Right lobe of liver (tissue), 6 donors: Measurements from ENCODE around the gene TWNK. TPM values are rescaled to one million over a fixed set of nuclear protein-coding genes. Genes with fewer than 3 reads are reported as not detected.

Source experiments
- ATAC-seq, 4 donors: fragments of 200-7000 bp; cut with Tn5 transposase; one replicate each; pipeline ENCODE4 v1.9.1; 2020; ENCODE audit warnings: mild to moderate bottlenecking in 4 of 4, moderate library complexity in 4 of 4
- DNase-seq, 3 donors: peaks; one replicate each; pipeline ENCODE4 v3.0.0-alpha.2; 2020
- H3K27ac ChIP-seq, 3 donors: fragments of 200-600 bp; one replicate each; pipeline ENCODE4 v1.8.0; 2022
- H3K27me3 ChIP-seq, 2 donors: fragments of 200-600 bp; one replicate each; pipeline ENCODE4 v1.8.0; 2022
- H3K36me3 ChIP-seq, 4 donors: fragments of 200-600 bp; sonication (generic) in 1 of 4; one replicate each; pipeline versions ENCODE4 v1.5.1 to v1.8.0; 2017 to 2022; ENCODE audit warnings: control low read depth in 1 of 4
- H3K4me1 ChIP-seq, 4 donors: fragments of 200-600 bp; sonication (generic) in 1 of 4; one replicate each; pipeline versions ENCODE4 v1.5.1 to v1.8.0; 2017 to 2022; ENCODE audit warnings: control low read depth in 1 of 4
- H3K4me3 ChIP-seq, 3 donors: fragments of 200-600 bp; one replicate each; pipeline ENCODE4 v1.8.0; 2022
- H3K9me3 ChIP-seq, 4 donors: fragments of 200-600 bp; sonication (generic) in 1 of 4; one replicate each; pipeline versions ENCODE4 v1.5.1 to v1.8.0; 2017 to 2022; ENCODE audit warnings: control low read depth in 1 of 4
- POLR2A ChIP-seq: fragments of 450-650 bp; IDR thresholded peaks from one replicate; pipeline ENCODE4 v1.6.1; 2017; ENCODE audit warnings: antibody characterized with exemption, mild to moderate bottlenecking
- WGBS: methylation state at CpG from one replicate; pipeline ENCODE4 v1.1.6; 2018; ENCODE audit warnings: low coverage, low lambda C conversion rate; ENCODE audit not compliant: insufficient coverage; ENCODE audit errors: missing lambda C conversion rate; 5-methylcytosine and 5-hydroxymethylcytosine counted together
- intact Hi-C, 2 donors: fragments of 100-400 bp; cut with DNase I; formaldehyde crosslinking; loops; one replicate each; pipeline versions ENCODE4 v1.11.2 to v1.14.1; 2022
- microRNA counts: library from miRNA; unstranded; fragments of <30 nt; microRNA quantifications from one replicate; lab custom pipeline; 2016
- microRNA-seq, 2 donors: library from miRNA; unstranded; fragments of <30 nt; microRNA quantifications; one replicate each; pipeline ENCODE4, GENCODE V29; 2019 to 2020
- small RNA-seq, 2 experiments: library from RNA; depleted of rRNA; stranded (forward); fragments of <200 nt; gene quantifications; one replicate each; pipeline ENCODE3, GENCODE V24; 2016
- total RNA-seq, 6 experiments: library from RNA; depleted of rRNA in 2 of 6; stranded (reverse); fragments of >200 nt in 2 of 6; fragmentation: NEBNext Ultra II Directional in 3 of 6; extraction: Animal tissue kit (Norgen Biotek cat#: 25700) in 3 of 6; gene quantifications; one replicate each; pipeline versions ENCODE4 v1.1.0 to v1.2.4, GENCODE V29; 2016 to 2023
- TF ChIP-seq, protein P1 (sequence below), 4 donors: fragments of 200-600 bp in 3 of 4; fragments of 450-650 bp in 1 of 4; IDR thresholded peaks; one replicate each; pipeline versions ENCODE4 v1.5.1 to v1.8.0; 2016 to 2022; ENCODE audit warnings: antibody characterized with exemption in 4 of 4, mild to moderate bottlenecking in 2 of 4
- donor health status: DM: no; HTN: yes; CAD: no.
- donor health status: DM: no; HTN: no; CAD: no.
- donor health status: DM: no; HTN: no; CAD: no.
- donor health status: DM: no; HTN: yes; CAD: no.
- donor health status: DM: no; HTN: yes; CAD: no.

Gene TWNK
- total RNA-seq, 6 experiments from 2014 or later: 2.9 to 8.4 (median 4.6) TPM

DNA sequence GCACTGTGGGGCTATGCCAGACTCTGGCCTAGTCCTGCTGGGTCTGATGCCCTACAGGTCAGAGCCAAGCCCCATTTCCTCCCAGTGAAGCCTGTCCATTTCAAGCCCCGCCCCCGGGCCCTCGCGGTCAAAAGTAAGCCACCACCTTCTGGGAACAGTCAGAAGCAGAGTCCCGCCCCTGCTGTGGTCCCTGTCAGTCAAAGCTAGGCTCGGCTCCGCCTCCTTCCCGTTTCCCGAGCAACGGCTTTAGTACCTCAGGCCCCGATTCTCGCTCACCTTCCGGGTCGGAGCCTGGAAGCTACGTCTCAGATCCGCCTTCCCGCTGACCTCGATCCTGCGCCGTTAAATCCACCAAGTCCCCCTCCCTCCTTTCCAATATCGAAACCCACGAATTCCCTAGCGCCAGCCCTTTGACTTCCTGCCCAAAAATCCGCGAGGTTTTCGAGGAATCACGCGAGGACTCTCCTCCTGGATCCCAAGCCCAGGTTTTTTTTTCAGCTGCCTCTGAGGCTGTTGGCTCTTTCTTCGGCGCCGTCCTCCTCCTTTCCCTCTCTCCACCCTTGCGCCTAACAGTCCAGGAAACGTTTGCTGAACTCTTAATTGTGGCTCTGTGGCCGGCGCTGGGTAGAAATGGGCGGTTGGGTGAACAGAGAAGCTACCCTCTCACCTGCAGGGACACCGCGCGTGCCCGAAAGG is 55.5 kb downstream of the TWNK start:
- WGBS: 2% methylated on average over 26 of the region's 40 CpGs
- Histone ChIP-seq H3K9me3 (no peaks in the 10 kb centered on the region), H3K4me3 (peak overlapping the region; percentile 36 to 62 (median 48)), H3K27ac (peak overlapping the region; percentile 53 to 77 (median 54)), H3K27me3 (peaks cover 0 to under 1% of the 10 kb centered on the region in 2 donors), H3K4me1 (peaks cover 0 to 12% (median 6%) of the 10 kb centered on the region in 4 donors), H3K36me3 (no peaks in the 10 kb centered on the region)
- ATAC-seq (peak; percentile 95 to 98 (median 96)), DNase-seq (peak; percentile 98 to 99 (median 99))
- intact Hi-C loops: no loop called here
- TF ChIP-seq, protein P1, sequence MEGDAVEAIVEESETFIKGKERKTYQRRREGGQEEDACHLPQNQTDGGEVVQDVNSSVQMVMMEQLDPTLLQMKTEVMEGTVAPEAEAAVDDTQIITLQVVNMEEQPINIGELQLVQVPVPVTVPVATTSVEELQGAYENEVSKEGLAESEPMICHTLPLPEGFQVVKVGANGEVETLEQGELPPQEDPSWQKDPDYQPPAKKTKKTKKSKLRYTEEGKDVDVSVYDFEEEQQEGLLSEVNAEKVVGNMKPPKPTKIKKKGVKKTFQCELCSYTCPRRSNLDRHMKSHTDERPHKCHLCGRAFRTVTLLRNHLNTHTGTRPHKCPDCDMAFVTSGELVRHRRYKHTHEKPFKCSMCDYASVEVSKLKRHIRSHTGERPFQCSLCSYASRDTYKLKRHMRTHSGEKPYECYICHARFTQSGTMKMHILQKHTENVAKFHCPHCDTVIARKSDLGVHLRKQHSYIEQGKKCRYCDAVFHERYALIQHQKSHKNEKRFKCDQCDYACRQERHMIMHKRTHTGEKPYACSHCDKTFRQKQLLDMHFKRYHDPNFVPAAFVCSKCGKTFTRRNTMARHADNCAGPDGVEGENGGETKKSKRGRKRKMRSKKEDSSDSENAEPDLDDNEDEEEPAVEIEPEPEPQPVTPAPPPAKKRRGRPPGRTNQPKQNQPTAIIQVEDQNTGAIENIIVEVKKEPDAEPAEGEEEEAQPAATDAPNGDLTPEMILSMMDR (IDR thresholded peaks at IDR 0.05): no peak
- TF ChIP-seq POLR2A: peak; percentile 57

DNA sequence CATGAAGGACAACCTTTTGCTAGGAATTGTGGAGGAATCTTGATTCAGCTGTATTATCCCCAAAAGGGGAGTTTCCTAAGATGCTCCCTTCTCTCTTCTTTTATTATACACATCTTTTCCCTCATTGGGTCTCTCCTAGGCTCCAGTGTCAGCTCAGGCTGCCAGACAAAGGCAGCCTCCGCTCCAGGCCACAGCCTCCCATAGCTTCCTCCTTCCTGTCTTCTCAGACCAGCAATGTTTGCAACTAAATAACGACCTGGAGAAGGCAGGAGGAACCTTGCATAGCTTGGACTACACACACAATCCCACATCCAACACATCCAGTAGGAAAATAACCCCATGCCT is 56.0 kb downstream of the TWNK start:
- DNase-seq: no peak
- Histone ChIP-seq H3K9me3 (no peaks in the 10 kb centered on the region), H3K4me1 (peaks cover 0 to 12% (median 6%) of the 10 kb centered on the region in 4 donors), H3K4me3 (peak overlapping the region; percentile 36 to 62 (median 48)), H3K27ac (peak overlapping the region; percentile 53 to 77 (median 54)), H3K27me3 (peaks cover 0 to 6% of the 10 kb centered on the region in 2 donors), H3K36me3 (no peaks in the 10 kb centered on the region)
- TF ChIP-seq, protein P1 (IDR thresholded peaks at IDR 0.05): no peak
- no peak for TF ChIP-seq POLR2A
- WGBS: 18% methylated on average over 2 of the region's 2 CpGs
- intact Hi-C loops: no loop called here
- no peak for ATAC-seq

MicroRNAs within 50 kb of the gene (microRNA counts, 767-probe panel; counts per million panel counts)
- microRNA hsa-miR-608 (lab: Ali Mortazavi, UCI): 237 counts per million

Small RNAs within 50 kb of the gene (microRNA-seq; reads per million reads assigned to microRNA genes)
- 0 reads per million in 2 donors for gene MIR608

Small RNAs within 50 kb of the gene (small RNA-seq; reads per million reads assigned to genes)
- 0 reads per million in 2 experiments for gene MIR608

Other genes starting within 250 kb of the TWNK start
- under 1 TPM in 1 of 6 experiments, not detected in 5; 0.24 TPM for gene PAX2, start 242.0 kb upstream of the TWNK start, total RNA-seq
- gene SLF2, start 74.6 kb upstream of the TWNK start, total RNA-seq: 10 to 100 TPM in 3 of 6 experiments, 1 to 10 TPM in 3; 7.1 to 14.2 (median 10.0) TPM
- gene SEMA4G, start 18.0 kb upstream of the TWNK start, total RNA-seq: 100 to 1,000 TPM in 1 of 6 experiments, 10 to 100 TPM in 5; 24.7 to 129 (median 38.4) TPM
- 10 to 100 TPM; 37.0 to 73.5 (median 45.0) TPM for gene MRPL43, start within 50 bp of the TWNK start, total RNA-seq
- 10 to 100 TPM in 3 of 6 experiments, 1 to 10 TPM in 3; 5.6 to 17.5 (median 11.0) TPM for gene LZTS2, start 12.3 kb downstream of the TWNK start, total RNA-seq
- under 1 TPM in 5 of 6 experiments, not detected in 1; 0.15 to 0.50 (median 0.20) TPM for gene PDZD7, start 43.6 kb downstream of the TWNK start, total RNA-seq
- 10 to 100 TPM in 2 of 6 experiments, 1 to 10 TPM in 4; 4.0 to 17.0 (median 7.6) TPM for gene SFXN3, start 43.7 kb downstream of the TWNK start, total RNA-seq
- 1 to 10 TPM in 1 of 6 experiments, under 1 TPM in 5; 0.22 to 1.1 (median 0.57) TPM for gene KAZALD1, start 74.4 kb downstream of the TWNK start, total RNA-seq
- under 1 TPM; 0.12 to 0.60 (median 0.27) TPM for gene TLX1, start 143.8 kb downstream of the TWNK start, total RNA-seq
- gene LBX1, start 241.9 kb downstream of the TWNK start, total RNA-seq: not detected